ENCODE results near the gene OR6B3.
A peak's percentile ranks its signal among the peaks of the same experiment; 100 is the strongest.

OR6B3 gene

GRCh38 chr2:240043279-240043989 lies 9.9 kb downstream of the OR6B3 start:
- no peak for DNase-seq

GRCh38 chr2:240042740-240043139 lies 10.6 kb downstream of the OR6B3 start:
- no peak for DNase-seq

GRCh38 chr2:240041363-240041762 lies 12.0 kb downstream of the OR6B3 start:
- no peak for DNase-seq

DNA sequence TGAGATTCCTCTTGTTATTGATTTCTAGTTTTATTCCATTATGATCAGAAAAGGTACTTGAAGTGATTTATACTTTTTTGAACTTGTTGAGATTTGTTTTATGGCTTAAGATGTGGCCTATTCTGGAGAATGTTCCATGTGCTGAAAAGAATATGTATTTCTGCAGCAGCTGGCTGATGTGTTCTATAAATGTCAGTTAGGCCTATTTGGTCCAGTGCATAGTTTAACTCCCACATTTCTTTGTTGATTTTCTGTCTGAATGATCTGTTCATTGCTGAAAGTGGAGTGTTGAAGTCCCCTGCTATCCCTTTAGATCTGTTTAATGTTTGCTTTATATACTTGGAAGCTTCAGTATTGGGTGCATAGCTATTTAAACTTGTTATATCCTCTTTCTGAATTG lies 16.0 kb downstream of the OR6B3 start:
- no peak for DNase-seq

- no peak for DNase-seq
Observed at GRCh38 chr2:240033330-240033678, 20.0 kb downstream of the OR6B3 start.

DNA sequence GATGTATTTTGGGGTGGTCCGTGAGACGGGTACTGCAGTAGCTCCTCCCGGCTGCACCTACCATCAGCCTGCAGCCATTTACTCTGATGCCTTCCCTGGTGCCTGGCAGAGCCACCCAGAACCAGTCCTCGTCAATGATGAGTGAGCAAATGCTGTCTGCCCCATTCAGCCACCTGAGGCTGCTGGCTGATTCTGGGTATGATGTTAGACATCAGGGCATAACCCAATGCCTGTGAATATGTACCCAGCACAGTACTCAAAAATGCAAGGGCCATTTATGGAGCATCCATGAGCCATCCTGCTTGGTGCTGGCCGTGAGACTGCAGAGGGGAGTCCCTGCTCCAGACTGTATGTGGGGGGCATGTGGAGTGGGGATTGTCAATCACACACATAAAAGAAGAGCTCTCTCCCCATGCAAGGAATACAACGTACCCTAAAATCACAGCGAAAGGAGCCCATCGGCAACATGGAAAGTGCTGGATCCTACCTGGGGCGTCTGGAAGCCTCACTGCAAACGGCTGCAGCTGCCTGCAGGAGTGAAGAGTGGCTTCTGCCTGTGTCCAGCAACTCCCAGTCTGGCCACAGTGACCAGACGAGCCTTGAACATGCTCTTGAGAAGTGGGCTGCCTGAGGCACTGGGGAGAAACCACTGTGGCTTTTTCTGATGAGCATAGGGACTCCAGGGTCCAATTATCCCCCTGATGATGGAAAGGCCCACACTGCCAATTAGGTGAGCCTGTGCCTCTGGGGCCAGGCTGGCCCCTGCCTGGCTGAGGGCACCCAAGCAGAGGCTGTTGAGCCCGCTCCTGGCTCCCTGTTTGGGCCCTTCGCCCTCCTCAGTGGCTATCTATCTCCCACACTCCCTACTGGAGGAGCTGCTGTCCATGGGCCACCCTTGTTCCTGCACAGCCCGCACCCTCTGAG lies 20.7 kb downstream of the OR6B3 start:
- DNase-seq: no peak

- no peak for DNase-seq
Observed at GRCh38 chr2:240030379-240031094, 22.8 kb downstream of the OR6B3 start, which contains the start of gene OR6B2. TSS of gene OR6B2 (minus strand) at chr2:240030429. CDS start at chr2:240030429, 0 bp downstream.

DNA sequence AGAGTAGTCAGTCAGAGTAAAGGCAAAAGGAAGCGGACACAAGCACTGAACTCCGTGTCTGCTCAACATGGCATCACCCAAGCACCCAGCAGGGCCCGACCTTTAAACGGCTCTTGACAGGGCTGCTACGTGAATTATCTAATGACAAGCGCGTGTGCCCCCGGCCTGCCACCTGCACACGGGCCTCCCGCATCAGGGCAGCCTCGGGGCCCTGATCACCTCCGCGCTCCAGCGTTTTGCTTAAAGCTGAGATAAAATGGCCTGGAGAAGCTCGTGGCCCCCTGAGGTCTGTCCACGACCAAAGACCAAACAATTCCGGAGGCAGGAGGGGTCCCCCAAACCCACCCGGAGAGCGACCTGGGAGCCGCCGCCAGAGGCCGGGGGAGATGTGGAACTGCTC lies 28.6 kb downstream of the OR6B3 start:
- DNase-seq: peak; percentile 9

- no peak for DNase-seq
Observed at GRCh38 chr2:240023792-240024191, 29.5 kb downstream of the OR6B3 start.

DNA sequence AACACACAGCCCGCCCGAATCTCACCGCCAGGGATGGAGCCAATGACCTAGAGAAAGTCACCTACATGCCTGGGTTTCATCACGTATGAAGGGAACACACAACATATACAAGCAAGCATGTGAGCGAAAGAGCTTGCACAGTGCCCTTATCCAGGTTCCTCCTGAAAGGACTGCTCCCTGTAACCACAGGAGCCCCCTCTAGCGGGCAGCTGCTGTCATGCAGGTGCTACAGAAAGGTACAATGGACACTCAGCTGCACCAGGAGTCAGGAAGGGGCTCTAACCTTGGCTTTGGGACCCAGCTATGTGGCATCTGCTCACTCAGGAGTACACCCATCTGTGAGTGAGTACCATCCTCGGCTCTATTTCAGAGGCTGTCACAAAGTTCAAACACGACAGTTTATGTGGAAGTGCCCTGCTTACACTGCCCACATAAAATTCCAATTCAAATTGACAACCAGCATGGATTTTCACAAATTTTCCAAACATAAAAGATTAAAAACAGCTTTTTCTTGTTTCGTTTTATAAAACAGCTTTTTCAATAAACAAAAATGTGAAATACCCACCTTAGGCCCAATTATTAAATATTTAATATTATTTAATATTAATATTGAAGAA lies 31.7 kb downstream of the OR6B3 start:
- DNase-seq: peak; percentile 42

DNA sequence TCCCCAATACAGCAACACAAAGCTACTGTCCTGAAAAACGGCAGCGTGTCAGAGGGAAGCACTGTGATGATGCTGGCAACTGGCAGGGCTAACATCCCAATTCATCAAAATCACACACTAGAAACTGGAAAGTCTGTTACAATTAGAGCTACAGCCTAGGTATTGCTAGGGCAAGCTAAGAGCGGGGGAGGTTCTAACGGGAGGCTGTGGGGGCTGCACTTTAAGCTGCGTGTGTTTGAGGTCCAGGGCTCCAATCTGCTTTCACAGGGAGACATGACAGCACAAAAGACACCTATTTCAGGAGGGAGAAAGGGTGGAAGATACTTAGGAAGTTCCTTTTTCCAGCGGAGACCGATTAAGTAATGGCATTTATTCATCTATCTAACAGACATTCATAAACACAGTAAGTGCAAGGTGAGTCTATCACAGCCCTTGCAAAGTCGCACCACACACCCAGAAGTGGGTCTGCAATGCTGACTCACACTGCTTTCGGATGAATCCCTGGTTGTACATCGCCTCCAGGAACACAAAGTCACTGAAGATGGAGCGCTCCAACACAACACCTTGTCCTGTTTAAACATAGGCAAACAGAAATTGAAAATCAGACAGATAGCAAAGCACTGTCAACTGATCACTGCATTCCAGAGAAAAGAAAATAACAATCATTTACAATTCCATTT lies 35.1 kb downstream of the OR6B3 start:
- no peak for DNase-seq

GRCh38 chr2:240014327-240014726 lies 39.0 kb downstream of the OR6B3 start:
- no peak for DNase-seq

DNA sequence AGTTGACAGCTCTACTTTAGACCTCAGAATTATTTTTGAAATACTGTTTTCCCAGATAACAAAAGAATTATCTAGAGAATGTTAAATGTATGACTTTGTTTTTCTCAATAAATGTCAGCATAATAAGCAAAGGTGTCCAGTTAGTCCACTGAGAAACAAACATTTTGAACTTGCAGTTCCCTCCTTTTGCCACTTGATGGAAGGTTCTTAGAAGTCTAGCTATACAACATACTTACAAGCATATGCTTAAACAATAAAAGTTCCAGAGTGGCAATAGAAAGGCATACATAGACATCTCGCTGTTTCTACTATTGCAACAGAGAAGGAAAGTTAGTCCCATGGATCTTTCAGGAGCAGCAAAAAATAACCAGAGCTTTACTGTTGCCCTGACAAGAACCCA lies 40.0 kb downstream of the OR6B3 start:
- DNase-seq: no peak

- no peak for DNase-seq
Observed at GRCh38 chr2:240002983-240003382, 50.3 kb downstream of the OR6B3 start.

GRCh38 chr2:240000671-240001070 lies 52.6 kb downstream of the OR6B3 start:
- no peak for DNase-seq

- DNase-seq: no peak
Observed at GRCh38 chr2:239997686-239998409, 55.5 kb downstream of the OR6B3 start.
